ENCODE results near the gene MOK. TPM values are rescaled to one million over a fixed set of nuclear protein-coding genes. Genes with fewer than 3 reads are reported as not detected.

The MOK gene
- polyA plus RNA-seq, 2 donors = 7.2 to 8.3 TPM

DNA sequence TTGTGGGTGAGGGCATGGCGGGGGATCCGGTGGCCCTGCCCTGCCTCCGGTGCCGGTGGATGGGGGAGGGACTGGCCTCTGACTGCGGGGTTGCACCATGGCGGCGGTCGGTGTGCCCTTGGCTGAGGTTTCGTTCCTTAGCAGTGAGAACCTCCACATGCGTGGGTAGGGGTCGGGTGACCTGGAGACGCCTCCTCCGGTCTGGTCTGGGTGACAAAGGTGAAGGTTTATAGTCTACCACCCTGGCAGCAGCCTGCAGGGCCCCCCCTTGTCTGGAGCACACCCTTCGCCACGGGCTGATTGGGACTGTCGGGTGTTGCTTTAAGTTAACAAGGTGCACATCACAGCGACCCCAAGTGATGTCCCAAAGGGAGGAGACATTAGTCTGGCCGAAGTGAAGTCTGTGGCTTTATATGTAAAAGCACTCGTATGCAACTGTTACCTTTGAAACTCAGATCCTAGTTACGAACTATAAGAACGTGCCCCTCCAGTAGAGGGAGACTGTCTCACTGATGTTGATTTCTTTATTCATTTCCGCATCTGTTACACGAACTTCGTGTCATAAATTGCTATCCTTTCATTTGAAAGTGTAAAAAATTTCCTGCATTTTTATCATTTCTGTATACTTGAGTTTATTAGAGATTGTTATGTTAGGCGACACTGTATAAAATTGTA lies 90.8 kb downstream of the MOK start:
- WGBS, 2 donors = 93% methylated on average over 25 of the region's 25 CpGs
- Histone ChIP-seq H3K36me3 (ENCODE audit: control insufficient read depth in 2 of 2, insufficient read depth in 2 of 2, low read length in 1 of 2) (peaks cover 0 to 22% of the 10 kb centered on the region in 2 donors), H3K4me3 (ENCODE audit: low read depth in 1 of 2, low read length in 2 of 2) (no peak overlapping the region), H3K27me3 (ENCODE audit: control insufficient read depth in 1 of 2, insufficient read depth in 2 of 2, low read length in 2 of 2) (no peaks in the 10 kb centered on the region), H3K9me3 (ENCODE audit: control insufficient read depth in 2 of 2, insufficient read depth in 1 of 2, low read depth in 1 of 2, low read length in 1 of 2) (no peaks in the 10 kb centered on the region), H3K4me1 (ENCODE audit: control insufficient read depth in 2 of 2, insufficient read depth in 2 of 2, low read length in 1 of 2) (no peaks in the 10 kb centered on the region), H3K27ac (ENCODE audit: low read depth in 2 of 2, low read length in 1 of 2) (no peak overlapping the region)

DNA sequence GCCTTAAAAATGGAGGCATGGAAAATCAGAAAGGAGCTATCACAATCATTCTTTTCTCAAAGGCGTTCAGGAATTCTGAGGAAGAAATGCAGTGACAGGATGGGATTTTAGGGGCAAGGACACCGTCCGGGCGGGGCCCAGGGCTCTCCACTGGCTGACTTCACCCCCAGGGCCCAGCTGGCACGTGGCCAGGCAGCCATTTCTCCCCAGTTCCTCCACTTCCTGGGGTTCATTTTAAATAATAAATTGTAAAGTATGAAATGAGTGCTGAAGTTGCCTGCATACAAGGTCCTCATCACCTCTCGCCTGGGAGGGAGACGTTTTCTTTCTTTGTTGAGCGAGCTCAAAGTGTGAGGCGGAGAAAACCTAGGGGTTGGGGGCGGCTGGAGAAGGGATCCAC lies 91.5 kb downstream of the MOK start:
- WGBS, 2 donors = 79 to 85% methylated on average over 10 of the region's 10 CpGs
- no peak overlapping the region for H3K4me3 ChIP-seq (ENCODE audit: low read depth in 1 of 2, low read length in 2 of 2)
- H3K27ac ChIP-seq (ENCODE audit: low read depth in 2 of 2, low read length in 1 of 2) = no peak overlapping the region
- no peaks in the 10 kb centered on the region for H3K9me3 ChIP-seq (ENCODE audit: control insufficient read depth in 2 of 2, insufficient read depth in 1 of 2, low read depth in 1 of 2, low read length in 1 of 2)
- H3K36me3 ChIP-seq (ENCODE audit: control insufficient read depth in 2 of 2, insufficient read depth in 2 of 2, low read length in 1 of 2) = peaks cover 3 to 26% of the 10 kb centered on the region in 2 donors
- no peaks in the 10 kb centered on the region for H3K27me3 ChIP-seq (ENCODE audit: control insufficient read depth in 1 of 2, insufficient read depth in 2 of 2, low read length in 2 of 2)
- no peaks in the 10 kb centered on the region for H3K4me1 ChIP-seq (ENCODE audit: control insufficient read depth in 2 of 2, insufficient read depth in 2 of 2, low read length in 1 of 2)

DNA sequence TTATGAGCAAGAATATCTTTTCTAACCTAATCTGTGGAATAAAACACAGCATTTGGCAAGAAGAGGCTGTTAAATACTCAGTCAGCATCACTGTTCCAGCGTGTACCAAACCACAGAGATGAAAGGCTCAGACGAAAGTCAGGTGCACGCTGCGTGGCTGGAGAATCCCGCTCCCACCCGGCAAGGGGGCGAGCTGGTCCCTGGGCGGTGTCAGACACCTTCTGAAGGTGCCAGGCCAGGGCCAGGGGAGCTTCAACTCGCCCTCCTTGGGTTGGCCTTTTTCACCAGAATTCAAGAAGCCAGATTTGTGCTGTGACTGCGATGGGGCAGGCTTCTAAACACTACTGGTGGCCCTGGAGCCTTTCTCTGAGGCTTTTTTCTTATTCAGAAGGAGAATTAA lies 92.1 kb downstream of the MOK start:
- Histone ChIP-seq H3K4me3 (ENCODE audit: low read depth in 1 of 2, low read length in 2 of 2) (no peak overlapping the region), H3K27ac (ENCODE audit: low read depth in 2 of 2, low read length in 1 of 2) (no peak overlapping the region), H3K9me3 (ENCODE audit: control insufficient read depth in 2 of 2, insufficient read depth in 1 of 2, low read depth in 1 of 2, low read length in 1 of 2) (no peaks in the 10 kb centered on the region), H3K27me3 (ENCODE audit: control insufficient read depth in 1 of 2, insufficient read depth in 2 of 2, low read length in 2 of 2) (no peaks in the 10 kb centered on the region), H3K36me3 (ENCODE audit: control insufficient read depth in 2 of 2, insufficient read depth in 2 of 2, low read length in 1 of 2) (peaks cover 3 to 29% of the 10 kb centered on the region in 2 donors), H3K4me1 (ENCODE audit: control insufficient read depth in 2 of 2, insufficient read depth in 2 of 2, low read length in 1 of 2) (no peaks in the 10 kb centered on the region)
- WGBS, 2 donors = 91 to 93% methylated on average over 10 of the region's 10 CpGs

DNA sequence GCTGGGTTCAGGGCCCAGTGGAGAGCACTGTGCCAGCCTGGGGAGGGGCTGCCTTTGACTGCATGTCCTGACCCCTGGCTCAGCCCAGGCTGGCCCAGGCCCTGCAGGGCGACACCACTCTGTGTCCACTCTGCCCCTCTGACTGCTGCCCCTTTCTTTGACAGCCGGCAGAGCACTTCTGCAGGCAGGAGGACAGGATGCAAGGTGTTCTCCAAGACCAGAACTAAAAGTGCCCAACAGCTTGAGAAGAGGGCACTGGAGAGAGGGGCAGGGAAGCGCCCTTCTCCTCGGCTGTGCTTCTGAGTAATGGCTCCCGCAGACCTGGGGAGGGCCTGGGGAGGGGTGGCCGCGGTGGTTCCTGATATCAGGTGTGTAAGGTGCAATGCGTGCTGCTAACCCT lies 92.6 kb downstream of the MOK start:
- Histone ChIP-seq H3K36me3 (ENCODE audit: control insufficient read depth in 2 of 2, insufficient read depth in 2 of 2, low read length in 1 of 2) (peaks cover 3 to 31% of the 10 kb centered on the region in 2 donors), H3K4me3 (ENCODE audit: low read depth in 1 of 2, low read length in 2 of 2) (no peak overlapping the region), H3K9me3 (ENCODE audit: control insufficient read depth in 2 of 2, insufficient read depth in 1 of 2, low read depth in 1 of 2, low read length in 1 of 2) (no peaks in the 10 kb centered on the region), H3K4me1 (ENCODE audit: control insufficient read depth in 2 of 2, insufficient read depth in 2 of 2, low read length in 1 of 2) (no peaks in the 10 kb centered on the region), H3K27ac (ENCODE audit: low read depth in 2 of 2, low read length in 1 of 2) (no peak overlapping the region), H3K27me3 (ENCODE audit: control insufficient read depth in 1 of 2, insufficient read depth in 2 of 2, low read length in 2 of 2) (no peaks in the 10 kb centered on the region)
- WGBS, 2 donors = 90 to 95% methylated on average over 8 of the region's 8 CpGs

DNA sequence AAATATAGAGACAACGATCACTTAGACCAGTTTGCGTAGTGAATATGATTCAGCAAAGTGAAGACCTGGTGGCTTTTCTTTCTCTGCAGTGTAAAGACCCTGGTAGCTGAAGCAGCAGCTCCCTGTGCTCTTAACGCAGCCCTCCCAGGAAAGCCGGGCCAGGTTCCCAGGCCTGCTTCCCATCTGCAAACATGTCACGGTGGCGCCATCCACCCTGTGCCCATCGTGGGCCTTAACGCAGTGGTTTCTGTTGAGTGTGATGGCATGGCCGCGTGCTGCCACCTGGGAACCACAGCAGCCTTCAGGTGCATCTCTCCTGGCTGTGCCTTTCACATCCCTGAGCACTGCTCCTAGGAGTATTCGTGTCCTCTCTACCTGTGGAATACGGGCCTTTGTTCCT lies 93.7 kb downstream of the MOK start:
- Histone ChIP-seq H3K27me3 (ENCODE audit: control insufficient read depth in 1 of 2, insufficient read depth in 2 of 2, low read length in 2 of 2) (no peaks in the 10 kb centered on the region), H3K9me3 (ENCODE audit: control insufficient read depth in 2 of 2, insufficient read depth in 1 of 2, low read depth in 1 of 2, low read length in 1 of 2) (no peaks in the 10 kb centered on the region), H3K4me3 (ENCODE audit: low read depth in 1 of 2, low read length in 2 of 2) (no peak overlapping the region), H3K36me3 (ENCODE audit: control insufficient read depth in 2 of 2, insufficient read depth in 2 of 2, low read length in 1 of 2) (peaks cover 3 to 34% of the 10 kb centered on the region in 2 donors), H3K27ac (ENCODE audit: low read depth in 2 of 2, low read length in 1 of 2) (no peak overlapping the region), H3K4me1 (ENCODE audit: control insufficient read depth in 2 of 2, insufficient read depth in 2 of 2, low read length in 1 of 2) (no peaks in the 10 kb centered on the region)
- 93 to 95% methylated on average over 12 of the region's 12 CpGs for WGBS, 2 donors

DNA sequence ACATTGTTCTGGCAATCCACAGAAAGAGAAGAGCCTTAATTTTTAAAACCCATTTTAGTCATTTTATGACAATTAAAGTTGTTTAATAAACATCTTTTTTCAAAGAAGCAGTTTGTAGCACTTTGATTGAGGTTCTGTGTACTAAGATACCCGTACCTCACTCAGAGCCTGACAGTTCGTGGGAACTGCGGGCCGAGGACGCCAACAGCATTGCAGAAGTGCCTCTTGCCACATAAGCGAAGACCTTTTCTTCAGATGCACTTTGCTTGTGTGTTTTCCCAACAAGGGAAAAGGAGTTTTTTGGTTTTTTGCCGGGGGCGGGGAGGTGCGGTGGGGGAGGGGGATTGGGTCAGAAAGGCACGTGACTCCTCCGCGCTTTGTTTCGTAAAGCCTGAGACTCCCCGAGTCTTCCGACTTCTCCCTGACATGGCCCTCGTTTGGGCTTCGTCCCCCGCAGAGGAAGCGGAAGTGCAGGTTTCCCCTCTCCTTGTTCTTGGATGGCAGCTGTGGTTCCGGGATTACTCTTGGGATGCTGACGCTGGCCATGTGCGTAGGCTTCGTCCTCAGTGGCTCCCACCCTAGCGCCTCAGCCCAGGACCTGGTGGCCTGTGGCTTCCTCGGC lies 94.4 kb downstream of the MOK start:
- H3K9me3 ChIP-seq (ENCODE audit: control insufficient read depth in 2 of 2, insufficient read depth in 1 of 2, low read depth in 1 of 2, low read length in 1 of 2) = no peaks in the 10 kb centered on the region

DNA sequence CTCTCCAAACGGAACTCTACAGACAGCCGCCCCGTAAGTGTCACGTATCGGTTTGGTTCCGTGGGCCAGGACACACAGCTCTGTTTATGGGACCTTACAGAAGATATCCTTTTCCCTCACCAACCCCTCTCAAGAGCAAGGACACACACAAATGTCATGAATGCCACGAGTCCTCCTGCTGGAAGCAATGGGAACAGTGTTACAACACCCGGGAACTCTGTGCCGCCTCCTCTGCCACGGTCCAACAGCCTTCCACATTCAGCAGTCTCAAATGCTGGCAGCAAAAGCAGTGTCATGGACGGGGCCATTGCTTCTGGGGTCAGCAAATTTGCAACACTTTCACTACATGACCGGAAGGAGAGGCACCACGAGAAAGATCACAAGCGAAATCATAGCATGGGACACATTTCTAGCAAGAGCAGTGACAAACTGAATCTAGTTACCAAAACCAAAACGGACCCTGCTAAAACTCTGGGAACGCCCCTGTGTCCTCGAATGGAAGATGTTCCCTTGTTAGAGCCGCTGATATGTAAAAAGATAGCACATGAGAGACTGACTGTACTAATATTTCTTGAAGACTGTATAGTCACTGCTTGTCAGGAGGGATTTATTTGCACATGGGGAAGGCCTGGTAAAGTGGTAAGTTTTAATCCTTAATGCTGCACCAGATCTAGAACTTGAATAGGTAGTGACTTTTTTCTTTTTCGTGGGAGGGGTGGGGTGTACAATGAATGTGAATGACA lies 95.6 kb downstream of the MOK start:
- no peak overlapping the region for H3K4me3 ChIP-seq (ENCODE audit: low read depth in 1 of 2, low read length in 2 of 2)
- no peaks in the 10 kb centered on the region for H3K27me3 ChIP-seq (ENCODE audit: control insufficient read depth in 1 of 2, insufficient read depth in 2 of 2, low read length in 2 of 2)
- no peaks in the 10 kb centered on the region for H3K4me1 ChIP-seq (ENCODE audit: control insufficient read depth in 2 of 2, insufficient read depth in 2 of 2, low read length in 1 of 2)
- H3K9me3 ChIP-seq (ENCODE audit: control insufficient read depth in 2 of 2, insufficient read depth in 1 of 2, low read depth in 1 of 2, low read length in 1 of 2) = no peaks in the 10 kb centered on the region
- 78 to 80% methylated on average over 19 of the region's 19 CpGs for WGBS, 2 donors
- H3K36me3 ChIP-seq (ENCODE audit: control insufficient read depth in 2 of 2, insufficient read depth in 2 of 2, low read length in 1 of 2) = peaks cover 15 to 41% of the 10 kb centered on the region in 2 donors
- no peak overlapping the region for H3K27ac ChIP-seq (ENCODE audit: low read depth in 2 of 2, low read length in 1 of 2)

More for the DNA sequence above, 94.4 kb downstream of the MOK start:
- no peak overlapping the region for H3K4me3 ChIP-seq (ENCODE audit: low read depth in 1 of 2, low read length in 2 of 2)
- H3K27ac ChIP-seq (ENCODE audit: low read depth in 2 of 2, low read length in 1 of 2) = no peak overlapping the region
- 92% methylated on average over 25 of the region's 25 CpGs for WGBS, 2 donors
- H3K36me3 ChIP-seq (ENCODE audit: control insufficient read depth in 2 of 2, insufficient read depth in 2 of 2, low read length in 1 of 2) = peaks cover 3 to 36% of the 10 kb centered on the region in 2 donors
- H3K4me1 ChIP-seq (ENCODE audit: control insufficient read depth in 2 of 2, insufficient read depth in 2 of 2, low read length in 1 of 2) = no peaks in the 10 kb centered on the region
- no peaks in the 10 kb centered on the region for H3K27me3 ChIP-seq (ENCODE audit: control insufficient read depth in 1 of 2, insufficient read depth in 2 of 2, low read length in 2 of 2)

DNA sequence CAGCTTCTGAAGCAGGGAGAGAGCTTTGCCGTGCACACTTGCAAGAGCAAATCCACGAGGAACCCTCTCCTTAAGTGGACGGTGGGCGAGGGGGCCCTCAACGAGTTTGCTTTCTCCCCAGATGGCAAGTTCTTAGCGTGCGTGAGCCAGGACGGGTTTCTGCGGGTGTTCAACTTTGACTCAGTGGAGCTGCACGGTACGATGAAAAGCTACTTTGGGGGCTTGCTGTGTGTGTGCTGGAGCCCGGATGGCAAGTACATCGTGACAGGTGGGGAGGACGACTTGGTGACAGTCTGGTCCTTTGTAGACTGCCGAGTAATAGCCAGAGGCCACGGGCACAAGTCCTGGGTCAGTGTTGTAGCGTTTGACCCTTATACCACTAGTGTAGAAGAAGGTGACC lies 96.2 kb downstream of the MOK start:
- H3K27ac ChIP-seq (ENCODE audit: low read depth in 2 of 2, low read length in 1 of 2) = no peak overlapping the region
- H3K4me3 ChIP-seq (ENCODE audit: low read depth in 1 of 2, low read length in 2 of 2) = no peak overlapping the region
- WGBS, 2 donors = 93 to 94% methylated on average over 17 of the region's 17 CpGs
- no peaks in the 10 kb centered on the region for H3K4me1 ChIP-seq (ENCODE audit: control insufficient read depth in 2 of 2, insufficient read depth in 2 of 2, low read length in 1 of 2)
- H3K27me3 ChIP-seq (ENCODE audit: control insufficient read depth in 1 of 2, insufficient read depth in 2 of 2, low read length in 2 of 2) = no peaks in the 10 kb centered on the region
- peaks cover 20 to 39% of the 10 kb centered on the region in 2 donors for H3K36me3 ChIP-seq (ENCODE audit: control insufficient read depth in 2 of 2, insufficient read depth in 2 of 2, low read length in 1 of 2)
- H3K9me3 ChIP-seq (ENCODE audit: control insufficient read depth in 2 of 2, insufficient read depth in 1 of 2, low read depth in 1 of 2, low read length in 1 of 2) = no peaks in the 10 kb centered on the region

DNA sequence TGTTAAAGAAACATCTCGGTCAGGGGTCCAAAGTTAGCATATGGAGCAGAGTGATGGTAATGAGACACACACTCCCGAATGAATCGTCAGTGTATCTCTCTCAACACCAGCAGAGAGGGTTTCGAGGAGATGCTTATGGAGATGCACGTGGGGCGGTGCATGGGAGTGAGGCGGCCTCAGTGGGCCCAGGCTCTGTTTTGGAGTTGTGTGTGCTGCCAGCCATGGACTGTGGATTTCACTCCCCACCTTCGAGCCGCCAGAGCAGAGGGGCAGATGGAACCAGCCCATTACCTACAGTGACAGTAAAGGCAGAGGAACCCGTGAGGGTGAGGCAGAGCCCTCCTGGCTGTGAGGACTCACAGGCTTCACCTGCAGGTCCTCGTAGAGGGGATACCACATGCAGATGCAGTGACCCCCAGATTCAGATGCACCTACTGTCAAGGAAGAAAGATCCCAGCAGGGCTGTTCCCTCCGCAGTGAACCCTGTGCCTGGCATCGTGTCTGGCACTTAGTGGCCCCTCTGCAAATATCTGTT lies 97.1 kb downstream of the MOK start:
- 93 to 94% methylated on average over 13 of the region's 13 CpGs for WGBS, 2 donors
- no peak overlapping the region for H3K4me3 ChIP-seq (ENCODE audit: low read depth in 1 of 2, low read length in 2 of 2)
- peaks cover 0 to 2% of the 10 kb centered on the region in 2 donors for H3K4me1 ChIP-seq (ENCODE audit: control insufficient read depth in 2 of 2, insufficient read depth in 2 of 2, low read length in 1 of 2)
- H3K9me3 ChIP-seq (ENCODE audit: control insufficient read depth in 2 of 2, insufficient read depth in 1 of 2, low read depth in 1 of 2, low read length in 1 of 2) = no peaks in the 10 kb centered on the region
- H3K27me3 ChIP-seq (ENCODE audit: control insufficient read depth in 1 of 2, insufficient read depth in 2 of 2, low read length in 2 of 2) = no peaks in the 10 kb centered on the region
- H3K27ac ChIP-seq (ENCODE audit: low read depth in 2 of 2, low read length in 1 of 2) = no peak overlapping the region
- H3K36me3 ChIP-seq (ENCODE audit: control insufficient read depth in 2 of 2, insufficient read depth in 2 of 2, low read length in 1 of 2) = peaks cover 20 to 40% of the 10 kb centered on the region in 2 donors
